Hematopoietic multipotent progenitor cell treated with erythropoietin and hydrocortisone succinate and interleukin-3 and kit ligand, for 15 days (in vitro differentiated cells): Measurements from ENCODE around the gene MTG2.

Experiments used
- DNase-seq: peaks from one replicate; pipeline ENCODE4 v3.0.0-alpha.2; 2015; ENCODE audit warnings: low spot score

The MTG2 gene

DNA sequence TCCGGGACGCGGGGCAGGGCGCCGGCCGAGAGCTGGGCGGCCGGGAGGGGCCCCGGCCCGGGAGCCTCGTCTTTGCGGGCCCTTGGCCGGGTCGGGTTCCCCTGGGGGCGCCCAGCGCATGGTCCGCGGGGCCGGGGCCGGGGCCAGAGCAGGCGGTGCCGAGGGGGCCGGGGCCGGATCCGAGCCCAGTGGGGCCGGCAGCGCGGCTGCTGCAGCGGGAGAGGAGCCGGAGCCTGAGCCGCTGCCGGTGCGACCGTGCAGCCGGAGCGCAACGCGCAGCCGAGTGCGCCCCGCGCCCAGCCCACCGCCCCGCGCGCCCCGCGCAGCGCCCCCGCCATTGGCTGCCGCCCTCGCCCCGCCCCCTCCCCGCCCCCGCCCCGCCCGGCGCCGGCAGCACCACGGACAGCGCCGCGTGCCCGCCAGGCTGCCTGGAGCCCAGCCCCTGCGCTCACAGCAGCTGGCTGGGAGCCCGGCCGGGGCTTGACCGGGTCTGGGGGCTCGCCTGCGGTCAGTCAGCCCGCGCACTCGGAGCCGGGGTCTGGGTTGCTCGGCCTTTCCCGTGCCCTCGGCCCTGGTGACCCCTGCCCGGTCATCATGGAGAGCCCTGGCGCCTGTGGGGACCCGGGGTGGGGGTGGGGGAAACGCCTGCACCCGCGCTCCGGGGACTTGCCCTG lies 37.3 kb downstream of the MTG2 start, which contains the start of gene HRH3:
Gene HRH3, minus strand, starts transcription at position 287 of the 674 bp plus-strand sequence. CDS start 308 bp downstream, outside the sequence.
- DNase-seq, result peak; percentile 37

DNA sequence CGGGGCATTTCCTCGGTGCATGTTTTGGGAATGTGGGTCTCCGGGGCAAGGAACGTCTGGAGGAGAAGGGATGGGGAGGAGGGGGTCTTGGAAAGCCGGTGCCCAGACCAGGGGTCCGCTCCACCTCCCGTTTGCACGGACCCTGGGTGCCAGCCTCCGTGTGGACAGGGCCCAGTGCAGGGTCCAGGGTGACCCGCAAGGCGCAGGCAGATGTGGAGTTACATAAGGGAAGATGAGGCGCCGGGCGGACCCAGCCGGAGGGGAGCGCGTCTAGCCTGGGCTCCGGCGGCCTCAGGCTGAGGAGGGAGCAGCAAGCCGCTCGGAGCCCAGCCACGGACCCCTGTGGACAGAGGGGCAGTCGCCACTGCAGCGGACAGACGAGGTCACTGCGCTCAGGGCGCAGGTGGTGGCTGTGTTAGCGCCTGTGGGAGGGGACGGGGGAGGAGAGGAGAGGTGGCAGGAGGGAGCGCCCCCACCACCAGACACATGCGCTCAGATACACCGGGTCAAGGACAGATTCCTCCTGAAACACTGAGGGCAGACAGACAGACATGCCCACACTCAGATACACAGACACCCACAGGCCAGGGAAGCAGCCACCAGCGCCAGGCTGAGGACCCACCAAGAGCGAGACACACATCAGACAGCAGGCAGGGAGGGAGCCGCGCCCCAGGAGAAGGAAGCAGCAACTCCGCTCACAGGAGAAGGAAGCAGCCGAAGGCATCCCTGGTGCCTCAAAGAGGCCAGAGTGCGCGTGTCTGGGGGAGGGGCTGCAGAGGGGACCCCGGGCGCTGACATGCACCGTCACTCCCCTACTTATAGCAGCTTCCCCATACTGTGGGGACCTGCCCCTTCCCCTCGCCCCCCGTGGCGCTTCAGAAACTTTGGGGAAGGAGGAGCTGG lies 38.1 kb downstream of the MTG2 start:
- no peak for DNase-seq

- no peak for DNase-seq
These were observed 39.5 kb downstream of the MTG2 start for GRCh38 chr20:62222266-62222850.

GRCh38 chr20:62222972-62223371 lies 40.1 kb downstream of the MTG2 start:
- no peak for DNase-seq

GRCh38 chr20:62223571-62223970 lies 40.7 kb downstream of the MTG2 start:
- DNase-seq, result no peak

DNA sequence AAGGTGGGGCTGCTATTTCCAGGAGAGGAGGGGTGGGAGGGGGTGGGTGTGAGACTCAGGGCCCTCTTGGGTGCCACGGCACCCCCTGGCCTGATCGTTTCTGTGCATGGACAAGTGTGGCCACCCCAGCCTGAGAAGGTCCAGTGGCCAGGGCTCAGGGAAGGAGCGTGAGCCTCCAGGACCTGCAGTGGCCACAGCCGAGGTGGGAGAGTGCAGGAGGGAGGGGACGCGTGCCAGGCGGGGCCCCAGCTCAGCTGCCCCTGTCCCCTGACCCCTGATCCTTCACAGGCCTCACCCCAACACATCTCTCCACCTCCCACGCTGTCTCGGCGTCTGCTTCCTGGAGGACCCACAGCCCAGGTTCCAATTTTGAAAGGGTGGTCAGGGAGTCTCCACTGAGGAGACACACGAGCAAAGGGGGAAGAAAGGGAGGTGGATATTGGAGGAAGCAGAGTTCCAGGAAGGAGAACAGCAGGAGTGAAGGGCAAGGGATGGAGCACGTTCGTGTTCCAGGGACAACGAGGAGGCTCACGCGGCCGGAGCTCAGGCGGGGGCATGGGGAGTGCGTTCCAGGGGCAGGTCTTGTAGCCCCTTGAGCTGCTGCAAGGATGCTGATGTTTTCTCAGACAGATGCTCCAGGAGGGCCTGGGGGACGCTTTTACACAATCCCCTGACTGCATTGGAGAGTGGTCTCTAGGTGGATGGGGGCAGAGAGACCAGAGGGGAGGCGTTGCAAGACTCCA lies 41.5 kb downstream of the MTG2 start:
- no peak for DNase-seq

- no peak for DNase-seq
These were observed 42.2 kb downstream of the MTG2 start for GRCh38 chr20:62225026-62225425.

- DNase-seq, result no peak
These were observed 43.2 kb downstream of the MTG2 start for GRCh38 chr20:62225820-62226635.

DNA sequence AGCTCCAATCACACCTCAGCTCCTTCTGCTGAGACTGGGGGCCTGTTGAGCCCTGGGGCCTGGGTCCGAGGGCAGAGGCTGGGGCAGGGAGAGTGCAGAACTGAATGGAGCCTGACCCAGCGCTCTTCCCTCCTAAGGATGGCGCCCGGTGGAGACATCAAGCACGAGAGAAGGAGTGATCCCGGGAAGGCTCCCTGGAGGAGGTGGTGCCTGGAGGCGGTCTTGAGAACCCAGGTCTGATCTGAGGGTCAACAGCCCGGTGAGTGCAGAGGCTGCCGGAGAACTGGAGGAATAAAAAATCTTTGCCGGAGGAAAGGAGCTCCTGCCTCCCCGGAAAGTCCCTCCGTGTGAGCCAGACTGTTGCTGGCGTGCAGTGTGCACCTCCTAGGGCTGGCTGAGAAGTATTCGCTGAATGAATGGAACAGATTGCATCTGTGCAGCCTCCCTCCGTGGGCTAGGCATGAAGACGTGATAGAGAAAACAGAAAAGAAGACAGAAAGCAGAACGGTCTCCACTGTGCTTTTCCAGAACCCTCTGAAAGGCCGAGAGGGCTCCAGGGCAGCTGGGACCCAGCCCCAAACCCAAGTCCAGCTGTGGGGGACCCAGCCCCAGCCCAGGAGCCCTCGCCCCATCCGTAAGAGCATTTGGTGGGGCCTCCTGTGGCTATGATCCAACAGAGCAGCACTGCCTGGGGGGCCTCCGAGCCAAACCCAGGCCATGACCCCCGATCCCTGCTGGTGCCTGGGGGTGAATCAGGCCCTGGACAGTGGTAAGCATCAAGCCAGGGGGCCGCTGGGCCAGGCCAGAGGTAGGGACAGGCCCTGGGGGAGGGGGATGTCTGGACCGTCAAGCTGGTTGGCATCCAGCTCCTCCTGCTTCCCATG lies 44.1 kb downstream of the MTG2 start:
- DNase-seq, result no peak

GRCh38 chr20:62227591-62227976 lies 44.8 kb downstream of the MTG2 start:
- DNase-seq, result no peak

DNA sequence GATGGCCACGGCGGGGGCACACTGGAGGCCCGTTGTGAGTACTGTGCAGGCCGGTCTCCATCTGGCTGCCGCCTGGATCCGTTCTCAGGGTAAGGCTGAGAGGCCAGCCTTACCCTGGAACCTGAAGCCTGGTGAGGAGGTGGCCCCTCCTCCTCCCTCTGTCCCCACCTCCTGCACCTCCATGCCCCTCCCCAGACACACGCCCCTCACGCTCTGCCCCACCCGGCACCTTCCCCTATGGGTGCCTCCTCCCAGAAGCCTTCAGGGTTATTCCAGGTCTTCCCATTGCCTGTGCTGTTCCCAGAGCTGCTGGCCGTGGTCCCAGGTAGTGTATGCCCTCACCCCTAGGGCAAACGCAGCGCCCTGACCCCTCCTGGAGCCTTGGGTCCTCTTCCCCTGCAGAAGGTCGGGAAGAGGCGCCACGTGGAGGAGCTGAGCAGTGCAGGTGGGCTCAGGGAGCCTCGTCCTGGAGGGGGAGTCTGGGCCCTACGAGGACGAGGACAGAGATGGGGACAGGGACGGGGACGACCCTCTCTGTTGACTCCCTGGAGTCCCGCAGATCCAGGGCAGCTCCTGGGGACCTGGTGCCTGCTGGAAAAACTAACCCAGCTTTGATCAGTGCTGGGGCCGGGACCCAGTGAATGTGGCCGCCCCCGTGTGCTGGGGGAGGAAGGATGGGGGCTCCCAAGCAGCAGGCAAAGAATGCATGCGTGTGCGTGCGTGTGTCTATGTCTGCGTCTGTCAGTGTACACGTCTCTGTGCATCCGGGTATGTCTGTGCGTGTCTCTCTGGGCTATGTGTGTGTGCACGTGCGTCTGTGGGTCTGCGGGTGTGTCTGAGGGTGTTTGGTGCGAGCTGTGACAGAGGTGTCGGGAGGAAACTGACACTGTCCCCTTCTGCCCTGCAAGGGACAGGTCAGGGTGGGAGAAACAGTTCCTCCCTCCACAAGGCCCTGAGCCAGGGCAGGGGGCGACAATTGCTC lies 45.4 kb downstream of the MTG2 start:
- no peak for DNase-seq

DNA sequence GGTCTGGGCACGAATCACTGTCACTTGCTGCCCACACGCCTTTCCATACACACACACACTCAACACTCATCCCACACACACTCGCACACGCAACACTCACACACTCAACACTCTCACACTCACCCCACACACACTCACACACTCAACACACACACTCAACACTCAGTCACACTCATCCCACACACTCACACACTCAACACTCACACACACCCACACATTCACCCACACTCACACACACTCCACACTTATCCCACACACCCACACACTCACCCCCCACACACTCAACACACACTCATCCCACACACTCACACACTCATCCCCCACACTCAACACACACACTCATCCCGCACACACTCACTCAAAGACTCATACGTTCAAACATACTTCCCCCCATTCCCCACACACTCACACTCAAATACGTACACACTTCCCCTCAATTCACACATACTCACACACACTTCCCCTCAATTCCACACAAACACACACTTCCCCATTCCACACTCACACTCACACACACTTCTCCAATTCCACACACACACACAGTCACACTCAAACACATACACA lies 46.2 kb downstream of the MTG2 start:
- DNase-seq, result no peak

GRCh38 chr20:62229667-62230066 lies 46.8 kb downstream of the MTG2 start:
- DNase-seq, result no peak

GRCh38 chr20:62230276-62230675 lies 47.4 kb downstream of the MTG2 start:
- DNase-seq, result no peak

DNA sequence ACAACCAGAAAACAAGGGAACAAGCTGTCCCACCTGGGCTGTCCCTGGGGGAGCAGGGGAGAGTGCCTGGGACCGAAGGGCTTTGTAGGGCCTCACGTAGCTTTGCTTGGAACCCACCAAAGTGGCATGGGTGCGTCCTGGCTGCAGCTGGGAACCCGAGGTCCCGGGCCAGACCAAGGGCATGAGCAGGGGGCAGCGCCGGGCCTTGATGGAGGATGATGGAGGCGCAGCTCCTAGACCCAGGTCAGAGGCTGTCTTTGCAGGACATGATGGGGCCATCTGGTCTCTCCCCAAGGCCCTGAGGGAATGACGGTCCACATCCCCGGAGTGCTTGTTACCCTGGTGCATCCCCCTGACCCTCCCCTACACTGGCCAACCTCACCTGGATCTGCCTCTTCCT lies 47.9 kb downstream of the MTG2 start:
- no peak for DNase-seq

GRCh38 chr20:62231292-62231691 lies 48.5 kb downstream of the MTG2 start:
- no peak for DNase-seq

- no peak for DNase-seq
These were observed 49.4 kb downstream of the MTG2 start for GRCh38 chr20:62232194-62232593.

DNA sequence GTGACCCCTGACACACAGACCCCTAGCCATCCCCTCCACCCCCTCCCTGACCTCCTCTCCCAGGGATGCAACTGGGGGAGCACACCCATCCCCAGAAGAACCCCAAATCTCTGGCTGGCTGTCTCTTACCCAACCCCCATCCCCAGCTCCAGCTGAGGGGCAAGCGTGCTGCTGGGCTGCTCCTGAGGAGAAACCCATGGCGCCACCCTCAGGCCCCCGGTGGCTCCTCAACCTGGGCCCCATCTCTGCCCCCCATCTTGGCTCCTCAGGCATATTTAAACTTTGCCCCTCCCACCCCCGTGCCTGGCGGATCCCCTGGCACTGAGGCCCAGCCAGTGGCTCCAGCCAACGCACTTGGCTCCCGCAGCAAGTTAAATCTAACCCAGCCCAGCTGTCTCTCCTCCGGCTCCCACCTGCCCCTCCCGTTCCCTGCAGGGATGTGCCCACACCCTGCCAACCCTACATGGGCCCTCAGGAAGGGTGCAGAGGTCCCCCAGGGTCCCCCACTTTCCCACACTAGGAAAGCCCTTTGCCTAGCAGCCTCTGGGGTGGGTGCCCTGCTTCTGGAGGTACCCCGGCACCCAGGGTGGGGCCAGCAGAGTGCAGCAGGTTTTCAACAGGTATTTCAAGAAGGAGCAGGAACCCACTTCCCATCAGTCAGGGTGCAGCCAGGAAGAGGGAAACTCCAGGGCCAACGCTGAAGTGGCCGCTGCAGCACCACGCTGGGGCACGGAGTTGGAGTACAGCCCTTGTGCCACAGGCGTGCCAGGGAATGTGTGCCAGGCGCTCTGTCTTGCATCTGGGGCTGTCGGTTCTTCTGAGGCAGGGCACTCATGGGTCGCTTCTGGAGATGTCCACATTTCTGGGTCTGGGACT lies 50.2 kb downstream of the MTG2 start:
- DNase-seq, result peak; percentile 59
